Stimulated activated naive B cell treated with anti-CD40 and anti-IgM and Interleukin-4, amounts not matched to agents 10 μg/mL and 1 μg/mL and 100 μg/mL, for 72 hours (primary cell): Measurements from ENCODE around the gene EPN1.

ENCODE experiments used
- ATAC-seq, 2 donors: fragments of 150-1000 bp; cut with Tn5 transposase; replicated peaks; 2 replicates each; pipeline ENCODE4 v1.10.0; 2021; ENCODE audit warnings: moderate library complexity in 1 of 2
- DNase-seq: peaks from one replicate; pipeline ENCODE4 v3.0.0; 2021
- H3K27ac Mint-ChIP-seq: one replicate; pipeline ENCODE4 v1.8.0; 2022; ENCODE audit warnings: mild to moderate bottlenecking, mixed read lengths
- H3K27me3 Mint-ChIP-seq, 2 donors: one replicate each; pipeline ENCODE4 v1.8.0; 2022; ENCODE audit warnings: mixed read lengths in 2 of 2
- H3K36me3 Mint-ChIP-seq, 2 donors: one replicate each; pipeline ENCODE4 v1.8.0; 2022; ENCODE audit warnings: mixed read lengths in 2 of 2, mild to moderate bottlenecking in 1 of 2
- H3K4me1 Mint-ChIP-seq, 2 donors: one replicate each; pipeline ENCODE4 v1.8.0; 2022; ENCODE audit warnings: mixed read lengths in 2 of 2, mild to moderate bottlenecking in 1 of 2
- H3K4me3 Mint-ChIP-seq, 2 donors: one replicate each; pipeline ENCODE4 v1.8.0; 2022; ENCODE audit warnings: mild to moderate bottlenecking in 2 of 2, mixed read lengths in 2 of 2, moderate library complexity in 1 of 2
- H3K9me3 Mint-ChIP-seq, 2 donors: one replicate each; pipeline ENCODE4 v1.8.0; 2022; ENCODE audit warnings: mixed read lengths in 2 of 2, mild to moderate bottlenecking in 1 of 2

EPN1 gene

DNA sequence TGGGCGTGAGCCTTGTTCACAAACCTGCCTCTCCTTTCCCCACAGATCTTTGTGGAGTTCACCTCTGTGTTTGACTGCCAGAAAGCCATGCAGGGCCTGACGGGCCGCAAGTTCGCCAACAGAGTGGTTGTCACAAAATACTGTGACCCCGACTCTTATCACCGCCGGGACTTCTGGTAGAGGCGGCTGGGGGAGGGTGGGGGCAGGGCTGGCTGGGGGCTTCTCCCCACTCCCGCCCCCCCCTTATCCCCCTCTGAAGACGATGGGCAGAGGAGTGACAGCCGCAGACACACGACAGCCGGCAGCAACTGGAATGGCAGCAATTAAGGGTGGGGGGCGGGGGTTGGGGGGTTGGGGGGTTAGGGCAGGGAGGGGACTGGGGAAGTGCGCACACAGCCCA is 1.1 kb upstream of the EPN1 start:
- Mint-ChIP-seq H3K4me1 (peaks cover 56 to 63% of the 10 kb centered on the region in 2 donors), H3K4me3 (peak overlapping the region; percentile 51 to 95), H3K27ac (peak overlapping the region; percentile 51), H3K36me3 (peaks cover 51 to 69% of the 10 kb centered on the region in 2 donors), H3K9me3 (no peaks in the 10 kb centered on the region), H3K27me3 (no peaks in the 10 kb centered on the region)
- DNase-seq (no peak), ATAC-seq (no peak)

DNA sequence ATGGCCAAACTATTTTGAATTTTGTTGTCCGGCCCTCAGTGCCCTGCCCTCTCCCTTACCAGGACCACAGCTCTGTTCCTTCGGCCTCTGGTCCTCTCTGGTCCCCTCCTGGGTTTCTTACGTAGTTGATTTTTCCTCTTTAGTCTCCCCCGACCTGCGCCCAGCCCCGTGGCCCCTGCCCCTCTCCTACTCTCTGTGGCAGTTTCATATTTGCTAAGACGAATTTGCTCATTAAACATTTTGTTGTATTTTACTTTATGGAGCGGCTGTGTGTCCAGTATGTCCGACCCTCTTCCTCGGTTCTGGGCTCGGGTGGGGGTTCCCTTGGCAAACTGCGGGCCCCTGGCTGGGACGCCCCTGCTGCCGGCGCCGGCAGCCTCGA is 576 bp upstream of the EPN1 start:
- ATAC-seq (no peak), DNase-seq (no peak)
- Mint-ChIP-seq H3K4me3 (peak overlapping the region; percentile 95 to 96), H3K36me3 (peaks cover 53 to 69% of the 10 kb centered on the region in 2 donors), H3K27me3 (no peaks in the 10 kb centered on the region), H3K27ac (peak overlapping the region; percentile 87), H3K4me1 (peaks cover 60 to 68% of the 10 kb centered on the region in 2 donors), H3K9me3 (no peaks in the 10 kb centered on the region)

DNA sequence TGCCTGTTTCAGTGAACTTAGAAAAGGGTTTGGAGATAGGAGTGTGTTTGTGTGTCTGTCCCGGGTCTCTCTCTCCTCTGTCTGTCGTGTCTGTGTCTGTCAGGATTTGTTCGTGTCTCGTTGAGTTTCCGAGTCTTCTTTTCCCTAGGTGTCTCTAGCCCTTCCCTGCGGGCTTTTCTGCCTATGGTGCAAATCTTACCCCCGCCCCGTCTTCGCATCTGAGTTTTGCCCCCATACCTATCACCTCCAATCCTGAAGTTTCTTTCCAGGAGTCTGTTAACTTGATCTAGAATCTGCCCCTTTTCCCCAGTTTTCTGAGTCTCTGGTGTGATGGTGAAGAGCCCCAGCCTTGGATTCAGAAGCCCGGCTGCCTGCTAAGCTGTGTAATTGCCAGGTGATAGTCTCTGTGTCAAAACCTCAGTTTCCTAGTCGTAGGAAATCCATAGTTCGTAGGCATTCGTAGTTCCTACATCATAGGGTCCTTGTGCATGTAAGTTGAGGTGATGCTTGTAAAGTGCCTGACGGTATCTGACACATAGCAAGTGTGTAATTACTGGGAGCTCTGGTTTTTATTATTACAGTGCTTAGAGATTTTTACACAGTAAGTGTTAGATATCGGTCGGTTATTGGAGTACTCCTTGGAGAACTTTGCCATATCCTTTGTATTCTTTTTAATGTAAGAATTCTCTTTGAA is 782 bp downstream of the EPN1 start:
- Mint-ChIP-seq H3K4me1 (peaks cover 58 to 71% of the 10 kb centered on the region in 2 donors), H3K27me3 (no peaks in the 10 kb centered on the region)
- DNase-seq, result no peak

DNA sequence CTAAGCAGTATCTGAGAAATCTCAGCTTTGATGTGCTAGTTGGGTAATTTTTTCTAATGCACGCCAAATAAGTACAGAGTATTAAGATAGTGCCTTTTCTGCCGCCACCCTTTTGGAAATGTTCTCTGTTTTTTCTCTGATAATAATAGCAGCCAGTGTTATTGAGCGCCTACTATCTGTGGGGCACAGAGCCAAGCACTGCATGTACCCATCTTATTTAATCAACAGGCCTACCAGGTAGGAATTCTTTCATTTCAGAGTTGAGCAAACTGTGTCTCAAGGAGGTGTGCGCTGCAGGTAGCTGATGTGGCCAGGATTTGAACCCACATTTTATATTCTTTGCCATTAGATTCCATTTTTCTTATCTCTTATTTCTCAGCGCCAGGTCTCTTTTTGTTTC is 1.4 kb downstream of the EPN1 start:
- Mint-ChIP-seq H3K4me3 (peak overlapping the region; percentile 75 to 95), H3K4me1 (peaks cover 52 to 67% of the 10 kb centered on the region in 2 donors), H3K27me3 (no peaks in the 10 kb centered on the region), H3K9me3 (no peaks in the 10 kb centered on the region), H3K27ac (no peak overlapping the region), H3K36me3 (peaks cover 48 to 66% of the 10 kb centered on the region in 2 donors)
- DNase-seq (no peak), ATAC-seq (no peak)

More for the DNA sequence above, 782 bp downstream of the EPN1 start:
- ATAC-seq, result no peak
- Mint-ChIP-seq H3K9me3 (no peaks in the 10 kb centered on the region), H3K27ac (peak overlapping the region; percentile 97), H3K36me3 (peaks cover 52 to 69% of the 10 kb centered on the region in 2 donors), H3K4me3 (peak overlapping the region; percentile 95 to 96)

DNA sequence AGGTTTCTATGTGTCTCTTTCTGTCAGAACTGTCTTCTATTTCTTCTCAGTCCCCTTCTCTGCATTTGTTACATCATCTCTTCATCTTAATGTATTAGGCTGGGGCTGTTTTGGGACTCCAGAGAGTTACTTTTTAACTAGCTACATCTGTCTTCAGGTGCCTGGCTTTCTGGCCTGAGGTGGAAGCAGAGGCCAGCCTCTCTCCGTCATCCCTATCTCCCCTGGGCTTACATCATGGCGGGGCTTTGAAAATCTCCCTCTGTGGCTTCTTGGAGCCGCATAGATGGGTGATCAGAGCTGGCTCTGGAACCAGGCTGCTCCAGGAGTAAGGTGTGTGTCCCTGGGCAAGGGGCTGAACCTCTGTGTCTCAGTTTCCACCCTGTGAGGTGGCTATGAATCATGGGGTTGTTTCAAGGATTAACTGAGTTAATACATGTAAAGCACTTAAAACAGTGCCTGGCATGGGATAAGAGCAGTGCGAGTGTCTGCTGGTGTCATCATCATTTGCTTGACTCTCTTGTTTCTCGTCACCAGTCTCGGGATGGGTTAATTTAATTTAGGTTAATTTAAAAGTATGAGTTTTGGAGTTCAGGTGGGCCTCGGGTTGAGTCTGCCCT is 2.0 kb downstream of the EPN1 start:
- DNase-seq (no peak), ATAC-seq (no peak)
- peak overlapping the region; percentile 98 for H3K27ac Mint-ChIP-seq
- H3K9me3 Mint-ChIP-seq, result no peaks in the 10 kb centered on the region
- peak overlapping the region; percentile 75 to 95 for H3K4me3 Mint-ChIP-seq
- peaks cover 49 to 63% of the 10 kb centered on the region in 2 donors for H3K4me1 Mint-ChIP-seq
- H3K27me3 Mint-ChIP-seq, result no peaks in the 10 kb centered on the region
- H3K36me3 Mint-ChIP-seq, result peaks cover 46 to 63% of the 10 kb centered on the region in 2 donors

DNA sequence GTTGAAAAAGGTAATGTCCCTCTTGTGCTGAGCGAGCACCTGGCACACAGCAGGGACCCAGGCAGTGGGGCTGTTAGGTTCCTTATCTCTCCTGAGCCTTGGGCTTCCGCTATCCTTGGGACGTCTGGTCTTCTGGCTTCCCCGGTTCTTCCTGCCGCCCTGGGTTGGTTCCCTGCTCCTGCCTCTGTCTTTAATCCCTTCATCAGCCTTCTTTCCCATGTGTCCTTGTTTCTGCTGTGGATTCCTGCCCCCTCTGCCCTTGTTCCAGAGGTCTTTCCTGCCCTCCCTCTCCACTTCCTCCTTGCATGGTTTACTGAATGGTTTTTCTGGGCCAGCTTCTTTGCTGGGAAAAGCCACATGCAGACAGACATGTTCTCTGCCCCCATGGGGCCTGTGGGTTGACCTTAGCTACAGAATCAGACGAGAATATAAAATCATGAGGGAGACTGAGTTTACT is 2.6 kb downstream of the EPN1 start:
- Mint-ChIP-seq H3K4me3 (peak overlapping the region; percentile 75 to 95), H3K27me3 (no peaks in the 10 kb centered on the region), H3K4me1 (peaks cover 47 to 63% of the 10 kb centered on the region in 2 donors), H3K36me3 (peaks cover 42 to 59% of the 10 kb centered on the region in 2 donors), H3K27ac (peak overlapping the region; percentile 98), H3K9me3 (no peaks in the 10 kb centered on the region)
- DNase-seq, result no peak
- peak; percentile 0 to 6 for ATAC-seq

DNA sequence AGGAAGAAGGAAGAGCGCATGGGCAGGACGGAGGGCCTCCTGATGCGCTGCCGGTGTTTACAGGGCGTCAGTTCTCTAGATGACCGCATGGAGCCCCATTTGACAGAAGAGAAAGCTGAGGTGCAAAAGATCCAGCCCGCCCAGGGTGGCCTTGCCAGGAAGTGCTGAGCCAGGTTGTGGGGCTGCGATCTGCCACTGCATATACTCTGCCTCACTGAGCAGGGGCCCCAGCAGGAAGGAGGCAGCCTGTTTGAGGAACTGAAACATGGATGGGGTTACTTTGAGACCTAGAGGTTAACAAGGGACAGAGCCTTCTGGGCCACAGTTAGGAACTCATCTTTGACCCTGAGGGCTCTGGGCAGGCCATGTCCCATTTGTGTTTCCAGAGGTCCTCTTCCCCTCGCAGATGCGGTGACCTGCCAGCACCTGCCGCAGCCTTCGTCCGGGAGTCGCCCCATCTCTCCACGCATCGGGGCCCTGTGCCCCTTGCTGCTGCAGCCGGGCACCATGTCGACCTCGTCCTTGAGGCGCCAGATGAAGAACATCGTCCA is 3.2 kb downstream of the EPN1 start:
- Mint-ChIP-seq H3K4me1 (peaks cover 46 to 68% of the 10 kb centered on the region in 2 donors), H3K27me3 (no peaks in the 10 kb centered on the region), H3K27ac (peak overlapping the region; percentile 98), H3K9me3 (no peaks in the 10 kb centered on the region), H3K36me3 (peaks cover 41 to 59% of the 10 kb centered on the region in 2 donors), H3K4me3 (peak overlapping the region; percentile 75 to 95)
- ATAC-seq (peak; percentile 91), DNase-seq (peak; percentile 84)

DNA sequence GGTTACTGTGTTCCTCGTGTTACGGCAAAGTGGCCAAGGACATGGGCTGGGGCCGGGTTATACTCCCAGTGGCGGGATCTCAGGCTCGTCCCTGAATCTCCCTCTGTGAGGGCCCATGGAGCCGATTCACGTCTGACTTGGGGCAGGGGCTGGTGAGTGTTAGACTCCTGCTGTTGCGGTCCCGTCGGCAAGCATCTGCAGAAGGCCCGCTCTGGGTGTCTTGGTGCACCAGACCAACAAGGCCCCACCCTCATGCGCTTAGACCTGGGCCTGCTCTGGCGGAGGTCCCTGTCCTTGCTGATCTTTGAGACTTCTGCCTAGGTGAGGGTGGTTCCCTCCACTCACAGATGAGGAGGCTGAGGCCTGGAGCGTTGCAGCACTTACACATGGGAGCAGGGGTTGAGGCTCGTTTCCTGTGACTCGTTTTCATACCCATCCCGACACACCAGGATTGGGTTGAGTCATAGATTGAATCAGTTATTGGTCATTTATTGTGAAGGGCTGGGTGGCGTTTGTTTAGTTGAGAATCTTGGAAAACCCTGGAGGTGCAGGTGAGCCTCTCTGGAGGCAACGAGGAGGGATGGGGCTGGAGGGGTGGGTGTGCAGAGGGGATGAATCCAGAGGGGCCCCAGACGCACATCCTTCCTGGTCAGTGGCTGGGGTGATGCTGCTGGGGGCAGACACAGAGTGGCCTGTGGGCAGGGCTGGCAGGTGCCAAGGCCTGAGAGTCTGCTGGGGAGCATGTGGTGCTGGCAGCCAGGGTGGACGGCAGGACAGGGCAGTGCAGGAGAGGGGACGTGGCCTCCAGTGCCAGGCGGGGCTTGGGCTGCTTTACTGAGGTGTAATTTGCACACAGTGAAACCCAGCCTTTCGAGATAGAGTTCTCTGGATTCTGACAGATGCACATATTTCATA is 4.6 kb downstream of the EPN1 start:
- H3K27me3 Mint-ChIP-seq, result no peaks in the 10 kb centered on the region
- peaks cover 36 to 60% of the 10 kb centered on the region in 2 donors for H3K36me3 Mint-ChIP-seq
- no peaks in the 10 kb centered on the region for H3K9me3 Mint-ChIP-seq
- H3K4me3 Mint-ChIP-seq, result peak overlapping the region; percentile 14 to 75
- DNase-seq (no peak), ATAC-seq (no peak)
- peaks cover 41 to 60% of the 10 kb centered on the region in 2 donors for H3K4me1 Mint-ChIP-seq
- peak overlapping the region; percentile 73 for H3K27ac Mint-ChIP-seq

DNA sequence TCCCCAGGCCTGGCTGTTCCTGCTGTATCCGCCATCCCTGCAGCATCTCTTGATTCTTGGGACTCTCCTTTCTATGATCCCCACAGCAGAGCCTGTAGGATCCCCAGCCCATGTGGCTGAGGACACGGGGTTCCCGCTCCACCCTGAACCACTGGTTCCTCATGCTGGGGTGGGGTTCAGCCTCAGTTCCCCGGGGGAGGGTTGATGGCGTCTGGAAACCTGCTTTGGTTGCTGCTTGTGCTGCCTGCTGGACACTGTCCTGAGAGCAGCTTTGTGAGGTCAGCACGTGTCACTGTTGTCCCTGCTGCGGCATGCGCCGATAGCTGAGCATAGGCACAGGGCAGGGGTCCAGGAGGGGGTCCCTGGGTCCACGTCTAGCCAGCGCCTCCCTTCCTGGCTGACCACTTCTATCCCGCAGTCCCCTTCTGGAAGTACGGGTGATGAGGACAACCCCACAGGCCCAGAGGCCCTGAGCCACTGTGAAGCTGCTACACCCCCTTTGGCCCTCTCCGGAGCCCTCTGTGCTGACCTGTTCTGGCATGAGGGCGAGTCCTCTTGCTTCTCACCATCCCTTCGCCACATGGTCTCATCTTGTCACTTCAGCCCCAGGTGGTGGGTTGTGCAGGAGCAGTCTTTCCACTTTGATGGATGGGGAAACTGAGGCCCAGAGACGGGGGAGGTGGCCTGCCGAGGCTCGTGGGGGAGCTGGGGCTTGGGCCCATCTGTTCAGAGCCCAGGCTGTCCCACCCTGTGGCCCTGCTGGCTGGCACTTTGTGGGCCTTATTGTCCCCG is 5.5 kb downstream of the EPN1 start:
- Mint-ChIP-seq H3K27me3 (no peaks in the 10 kb centered on the region), H3K9me3 (no peaks in the 10 kb centered on the region), H3K36me3 (peaks cover 38 to 64% of the 10 kb centered on the region in 2 donors), H3K27ac (peak overlapping the region; percentile 65), H3K4me3 (peak overlapping the region in 1 of 2 donors; percentile 9), H3K4me1 (peaks cover 39 to 62% of the 10 kb centered on the region in 2 donors)
- ATAC-seq, result no peak
- no peak for DNase-seq

DNA sequence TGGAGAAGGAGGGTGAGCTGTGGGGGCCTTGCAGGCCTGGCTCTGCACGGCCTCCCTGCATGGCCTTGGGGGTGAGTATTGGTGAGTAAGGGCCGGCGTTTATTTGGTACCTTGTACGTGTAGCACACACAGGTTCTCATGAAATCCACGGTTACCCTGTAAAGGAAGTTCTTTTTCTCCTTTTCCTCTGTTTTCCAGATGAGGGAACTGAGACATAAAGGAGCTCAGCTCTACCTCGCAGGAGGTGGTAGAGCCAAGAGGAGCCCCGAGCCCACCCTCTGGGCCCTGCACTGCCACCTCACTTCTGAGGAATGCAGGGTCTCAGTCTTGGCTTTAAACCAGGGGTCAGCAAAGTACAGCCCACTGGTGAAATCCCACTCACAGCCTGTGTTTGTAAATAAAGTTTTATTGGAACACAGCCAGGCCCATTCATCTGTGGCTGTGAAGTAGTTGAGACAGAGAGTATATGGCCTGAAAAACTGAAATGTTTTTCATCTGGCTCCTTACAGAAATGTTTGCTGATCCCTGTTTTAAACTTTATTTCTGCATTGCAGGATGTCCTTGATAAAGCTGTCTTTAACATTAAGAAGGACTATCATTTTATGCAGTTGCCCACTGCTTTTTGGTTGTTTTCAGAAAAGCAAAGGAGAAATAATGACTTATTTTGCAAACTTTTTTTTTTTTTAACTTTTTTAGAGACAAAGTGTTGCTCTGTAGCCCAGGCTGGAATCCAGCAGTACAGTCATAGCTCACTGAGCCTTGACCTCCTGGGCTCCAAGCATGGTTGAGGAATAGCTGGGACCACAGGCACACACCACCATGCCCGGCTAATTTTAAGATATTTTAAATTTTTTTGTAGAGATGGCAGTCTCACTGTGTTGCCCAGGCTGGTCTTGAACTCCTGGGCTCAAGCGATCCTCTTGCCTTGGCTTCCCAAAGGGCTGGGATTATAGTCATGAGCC is 6.4 kb downstream of the EPN1 start:
- peaks cover 47 to 70% of the 10 kb centered on the region in 2 donors for H3K4me1 Mint-ChIP-seq
- no peaks in the 10 kb centered on the region for H3K9me3 Mint-ChIP-seq
- ATAC-seq, result no peak
- H3K36me3 Mint-ChIP-seq, result peaks cover 45 to 70% of the 10 kb centered on the region in 2 donors
- H3K4me3 Mint-ChIP-seq, result no peak overlapping the region
- H3K27me3 Mint-ChIP-seq, result no peaks in the 10 kb centered on the region
- H3K27ac Mint-ChIP-seq, result no peak overlapping the region
- no peak for DNase-seq

DNA sequence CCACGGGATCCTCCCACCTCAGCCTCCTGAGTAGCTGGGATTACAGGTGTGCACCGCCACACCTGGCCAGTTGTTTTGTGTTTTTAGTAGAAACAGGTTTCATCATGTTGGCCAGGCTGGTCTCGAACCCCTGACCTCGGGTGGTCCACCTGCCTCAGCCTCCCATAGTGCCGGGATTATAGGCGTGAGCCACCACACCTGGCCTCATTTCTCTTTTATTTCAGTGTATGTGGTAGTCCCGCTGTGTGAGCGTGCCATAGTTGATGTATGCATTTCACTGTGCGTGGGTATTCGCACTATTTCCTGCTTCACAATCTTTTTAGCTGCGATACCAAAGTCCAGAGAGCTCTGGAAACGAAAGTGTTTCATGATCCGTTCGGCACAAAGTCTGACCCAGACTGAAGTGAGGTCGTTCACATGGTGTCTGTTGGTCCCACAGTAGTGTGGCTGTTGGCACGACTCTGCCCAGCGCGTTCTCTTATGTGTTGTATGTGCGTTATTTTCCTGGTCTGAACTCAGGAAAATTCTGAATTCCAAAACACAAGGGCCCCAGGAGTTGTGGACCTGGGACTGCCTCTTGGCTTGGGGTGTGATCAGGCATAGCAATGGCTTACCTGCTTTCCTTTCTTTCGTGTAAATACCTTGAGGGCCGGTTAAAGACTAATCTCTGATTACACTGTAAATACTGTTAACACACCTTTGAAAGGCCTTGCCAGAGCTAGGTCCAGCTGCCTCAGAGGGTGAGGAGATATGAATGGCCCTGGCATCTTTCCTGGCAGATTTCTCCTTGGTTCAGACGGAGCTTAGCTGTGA is 8.6 kb downstream of the EPN1 start:
- no peaks in the 10 kb centered on the region for H3K27me3 Mint-ChIP-seq
- peaks cover 42 to 70% of the 10 kb centered on the region in 2 donors for H3K4me1 Mint-ChIP-seq
- no peaks in the 10 kb centered on the region for H3K9me3 Mint-ChIP-seq
- no peak for ATAC-seq
- peaks cover 40 to 65% of the 10 kb centered on the region in 2 donors for H3K36me3 Mint-ChIP-seq
- no peak overlapping the region for H3K4me3 Mint-ChIP-seq
- peak overlapping the region; percentile 9 for H3K27ac Mint-ChIP-seq
- no peak for DNase-seq
